ENCODE results near the gene CCDC167. TPM values are rescaled to one million over a fixed set of nuclear protein-coding genes. Genes with fewer than 3 reads are reported as not detected.

Gene CCDC167
- total RNA-seq, 2 experiments from 2014 or later: 81.4 to 138 TPM

GRCh38 chr6:37504024-37504423 is 4.3 kb upstream of the CCDC167 start:
- peak; percentile 23 for DNase-seq (ENCODE audit: low spot score)
- Histone ChIP-seq H3K27ac (ENCODE audit: low read depth, low read length, poor library complexity, severe bottlenecking) (peak overlapping the region; percentile 11), H3K4me3 (ENCODE audit: low read depth, low read length, poor library complexity, severe bottlenecking) (peak overlapping the region; percentile 9), H3K4me2 (ENCODE audit: low read length) (peak overlapping the region; percentile 58), H3K79me2 (ENCODE audit: insufficient read depth, low read depth, low read length) (peaks cover 5% of the 10 kb centered on the region; the same call in 1 of the 2 replicates), H2AFZ (ENCODE audit: low read length) (peak overlapping the region; percentile 99), H3K9me2 (ENCODE audit: insufficient read depth, low read length) (no peaks in the 10 kb centered on the region), H3K36me3 (ENCODE audit: insufficient read depth, low read length) (no peaks in the 10 kb centered on the region), H4K20me1 (ENCODE audit: insufficient read depth, low read length) (no peaks in the 10 kb centered on the region), H3K4me1 (ENCODE audit: insufficient read depth, low read length, poor library complexity, severe bottlenecking) (peaks cover 45% of the 10 kb centered on the region), H3K9me3 (ENCODE audit: low read length) (no peaks in the 10 kb centered on the region)
- ChIA-PET CTCF (ENCODE audit: unreplicated experiment) (interaction anchor here (0.5 kb wide), 1 partner anchor 210 kb away, joined by 5 read pairs; no protein-coding TSS in a partner anchor), POLR2A (interaction anchor here (0.7 to 4.1 kb wide), 5 partner anchors 12 to 69 kb away, joined by 3 to 16 read pairs (median 4); no protein-coding TSS in a partner anchor)
- BruUV-seq (replicated peaks): no TSS peak
- TF ChIP-seq EZH2phosphoT487 (IDR thresholded peaks at IDR 0.05; ENCODE audit: borderline replicate concordance, low read depth, low read length) (no peak), CTCF (conservative IDR thresholded peaks at IDR 0.05; ENCODE audit: low read length) (no peak)
- intact Hi-C loops (cut with micrococcal nuclease; ENCODE audit: unreplicated experiment): no loop called here

- H3K4me2 ChIP-seq (ENCODE audit: low read length): peak overlapping the region; percentile 58
- no peaks in the 10 kb centered on the region for H3K36me3 ChIP-seq (ENCODE audit: insufficient read depth, low read length)
- peaks cover 51% of the 10 kb centered on the region for H3K4me1 ChIP-seq (ENCODE audit: insufficient read depth, low read length, poor library complexity, severe bottlenecking)
- TF ChIP-seq CTCF (conservative IDR thresholded peaks at IDR 0.05; ENCODE audit: low read length): no peak; the same call in 1 of the 2 replicates
- no peak for TF ChIP-seq EZH2phosphoT487 (IDR thresholded peaks at IDR 0.05; ENCODE audit: borderline replicate concordance, low read depth, low read length)
- ChIA-PET POLR2A (interaction anchor here (0.6 to 4.1 kb wide), 6 partner anchors 11 to 82 kb away, joined by 3 to 16 read pairs (median 4); no protein-coding TSS in a partner anchor), CTCF (ENCODE audit: unreplicated experiment) (interaction anchor here (0.5 kb wide), 1 partner anchor 209 kb away, joined by 5 read pairs; no protein-coding TSS in a partner anchor)
- BruUV-seq (replicated peaks): no TSS peak
- H4K20me1 ChIP-seq (ENCODE audit: insufficient read depth, low read length): no peaks in the 10 kb centered on the region
- H3K9me2 ChIP-seq (ENCODE audit: insufficient read depth, low read length): no peaks in the 10 kb centered on the region
- H3K79me2 ChIP-seq (ENCODE audit: insufficient read depth, low read depth, low read length): peaks cover 9% of the 10 kb centered on the region; the same call in 1 of the 2 replicates
- no peaks in the 10 kb centered on the region for H3K9me3 ChIP-seq (ENCODE audit: low read length)
- H3K27ac ChIP-seq (ENCODE audit: low read depth, low read length, poor library complexity, severe bottlenecking): peak overlapping the region; percentile 20
- intact Hi-C loops (cut with micrococcal nuclease; ENCODE audit: unreplicated experiment): no loop called here
- peak; percentile 41 for DNase-seq (ENCODE audit: low spot score)
- peak overlapping the region; percentile 9 for H3K4me3 ChIP-seq (ENCODE audit: low read depth, low read length, poor library complexity, severe bottlenecking)
- H2AFZ ChIP-seq (ENCODE audit: low read length): peak overlapping the region; percentile 99
Measured at GRCh38 chr6:37503309-37503965, 3.7 kb upstream of the CCDC167 start.

Measured in OCI-LY7 (cell line).